GM12864 (cell line): ENCODE data around the gene FRMD4B.
"Not testable (repeated sequence)": the region's sequence is repeated elsewhere in the genome, so short reads cannot be mapped to it uniquely, and the experiment has no call there.

Experiments
- DNase-seq: peaks from one replicate; pipeline ENCODE4 v3.0.0-alpha.2; 2011; ENCODE audit warnings: low read depth
- H3K4me3 ChIP-seq: 2 replicates; pipeline ENCODE4 v1.5.1; 2011; ENCODE audit warnings: mild to moderate bottlenecking, low read depth, low read length, control low read depth
- CTCF ChIP-seq: IDR thresholded peaks from 2 replicates; pipeline ENCODE4 v1.5.1; 2011; ENCODE audit warnings: low read depth, mild to moderate bottlenecking, moderate library complexity, low read length, control low read depth, inconsistent platforms; ENCODE audit errors: missing control alignments

The FRMD4B gene

GRCh38 chr3:69290430-69290829, 95.5 kb downstream of the FRMD4B start:
- no peak overlapping the region for H3K4me3 ChIP-seq
- no peak for DNase-seq
- TF ChIP-seq CTCF, result no peak

DNA sequence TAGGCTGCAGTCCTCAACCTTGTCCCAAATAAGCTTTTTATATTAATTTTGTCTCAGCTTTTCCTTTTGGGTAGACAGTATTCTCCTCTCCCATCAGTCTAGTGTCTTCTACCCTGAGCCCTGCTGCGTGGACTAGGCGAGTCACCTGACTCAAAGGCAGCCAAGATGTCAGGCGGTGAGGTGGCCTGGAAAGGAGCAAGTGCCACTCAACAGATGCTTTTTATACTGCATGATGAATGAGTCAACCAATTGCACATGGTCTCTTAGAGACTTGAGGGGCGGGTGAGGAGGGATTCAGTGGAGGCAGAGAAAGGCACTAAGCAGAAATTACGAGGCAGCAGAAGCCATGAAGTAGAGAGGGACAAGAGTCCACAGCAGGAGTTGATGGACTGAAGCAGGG, 95.9 kb downstream of the FRMD4B start:
- no peak for TF ChIP-seq CTCF
- DNase-seq, result no peak
- no peak overlapping the region for H3K4me3 ChIP-seq

GRCh38 chr3:69288161-69288895, 97.6 kb downstream of the FRMD4B start:
- no peak for TF ChIP-seq CTCF
- H3K4me3 ChIP-seq, result no peak overlapping the region
- no peak for DNase-seq

- no peak for TF ChIP-seq CTCF
- no peak for DNase-seq
- H3K4me3 ChIP-seq, result no peak overlapping the region
Observed at GRCh38 chr3:69283913-69284611, 101.8 kb downstream of the FRMD4B start.

GRCh38 chr3:69283496-69283895, 102.4 kb downstream of the FRMD4B start:
- no peak for TF ChIP-seq CTCF
- DNase-seq, result no peak
- no peak overlapping the region for H3K4me3 ChIP-seq

- DNase-seq, result no peak
- TF ChIP-seq CTCF, result no peak
- H3K4me3 ChIP-seq, result no peak overlapping the region
Observed at GRCh38 chr3:69282181-69282580, 103.7 kb downstream of the FRMD4B start.

DNA sequence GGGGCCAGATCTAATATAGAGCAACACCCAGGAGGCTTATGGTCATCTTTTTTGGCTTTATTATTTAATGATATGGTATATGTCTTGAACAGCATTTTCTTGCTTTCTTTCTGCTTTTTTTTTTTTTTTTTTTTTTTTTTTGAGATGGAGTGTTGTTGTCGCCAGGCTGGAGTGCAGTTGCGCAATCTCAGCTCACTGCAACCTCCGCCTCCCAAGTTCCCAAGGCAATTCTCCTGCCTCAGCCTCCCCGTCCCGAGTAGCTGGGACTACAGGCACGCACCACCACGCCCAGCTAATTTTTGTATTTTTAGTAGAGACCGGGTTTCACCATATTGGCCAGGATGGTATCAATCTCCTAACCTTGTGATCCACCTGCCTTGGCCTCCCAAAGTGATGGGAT, 108.5 kb downstream of the FRMD4B start:
- DNase-seq, H3K4me3 ChIP-seq: not testable (repeated sequence)
